GM23338 (cell line): ENCODE measurements around the gene CAMTA1. TPM values are rescaled to one million over a fixed set of nuclear protein-coding genes. Genes with fewer than 3 reads are reported as not detected.

Source experiments
- ATAC-seq: fragments of 200-7000 bp; cut with Tn5 transposase; 3 replicates; pipeline ENCODE4 v1.9.1; 2020
- DNase-seq: peaks from one replicate; pipeline ENCODE4 v3.0.0-alpha.2; 2015; ENCODE audit warnings: low spot score
- H2AFZ ChIP-seq: fragments of 200-600 bp; sonication (generic); 2 replicates; pipeline ENCODE4 v1.8.0; 2016; ENCODE audit warnings: antibody characterized with exemption, mild to moderate bottlenecking, moderate library complexity
- H3F3A ChIP-seq: fragments of 200-600 bp; sonication (generic); replicated peaks from 2 replicates; pipeline ENCODE4 v1.8.0; 2017; ENCODE audit warnings: antibody characterized with exemption, mixed run types, low read depth
- H3K27ac ChIP-seq: fragments of 200-600 bp; sonication (generic); 2 replicates; pipeline ENCODE4 v1.6.1; 2016; ENCODE audit warnings: low read depth
- H3K27me3 ChIP-seq: fragments of 200-600 bp; sonication (generic); 2 replicates; pipeline ENCODE4 v1.8.0; 2016; ENCODE audit warnings: mild to moderate bottlenecking, mixed run types, moderate library complexity; ENCODE audit not compliant: insufficient read depth
- H3K36me3 ChIP-seq: fragments of 200-600 bp; sonication (generic); 2 replicates; pipeline ENCODE4 v1.8.0; 2016; ENCODE audit warnings: mild to moderate bottlenecking; ENCODE audit not compliant: insufficient read depth
- H3K4me1 ChIP-seq: fragments of 200-600 bp; sonication (generic); 2 replicates; pipeline ENCODE4 v1.8.0; 2016; ENCODE audit warnings: mild to moderate bottlenecking, moderate library complexity; ENCODE audit not compliant: insufficient read depth
- H3K4me2 ChIP-seq: fragments of 200-600 bp; sonication (generic); 2 replicates; pipeline ENCODE4 v1.7.1; 2017; ENCODE audit warnings: mixed run types
- H3K4me3 ChIP-seq: fragments of 200-600 bp; sonication (generic); 2 replicates; pipeline ENCODE4 v1.6.1; 2016; ENCODE audit warnings: mixed run types
- H3K79me2 ChIP-seq: fragments of 200-600 bp; sonication (generic); replicated peaks from 2 replicates; pipeline ENCODE4 v1.8.0; 2017; ENCODE audit warnings: mild to moderate bottlenecking; ENCODE audit not compliant: insufficient read depth
- H3K9me2 ChIP-seq: fragments of 200-600 bp; sonication (generic); 2 replicates; pipeline ENCODE4 v1.8.0; 2017; ENCODE audit not compliant: insufficient read depth
- H4K20me1 ChIP-seq: fragments of 200-600 bp; sonication (generic); replicated peaks from 2 replicates; pipeline ENCODE4 v1.8.0; 2017; ENCODE audit warnings: mild to moderate bottlenecking; ENCODE audit not compliant: insufficient read depth
- H3K27ac Mint-ChIP-seq: 2 replicates; pipeline ENCODE4 v1.8.0; 2020; ENCODE audit warnings: inconsistent platforms, mild to moderate bottlenecking, moderate library complexity, mixed read lengths
- H3K27me3 Mint-ChIP-seq: 3 replicates; pipeline ENCODE4 v1.8.0; 2022; ENCODE audit warnings: low read depth, mild to moderate bottlenecking, moderate library complexity, mixed read lengths, inconsistent platforms; ENCODE audit not compliant: insufficient read depth, poor library complexity
- H3K36me3 Mint-ChIP-seq: 3 replicates; pipeline ENCODE4 v1.8.0; 2021; ENCODE audit warnings: low read depth, mild to moderate bottlenecking, inconsistent platforms, moderate library complexity, mixed read lengths
- H3K4me1 Mint-ChIP-seq: 3 replicates; pipeline ENCODE4 v1.8.0; 2020; ENCODE audit warnings: mild to moderate bottlenecking, inconsistent platforms, mixed read lengths
- H3K4me3 Mint-ChIP-seq: 3 replicates; pipeline ENCODE4 v1.8.0; 2021; ENCODE audit warnings: moderate library complexity, mild to moderate bottlenecking, inconsistent platforms, mixed read lengths
- H3K9me3 Mint-ChIP-seq: 3 replicates; pipeline ENCODE4 v1.8.0; 2020; ENCODE audit warnings: moderate library complexity, mild to moderate bottlenecking, inconsistent platforms, mixed read lengths
- ETS1 ChIP-seq: IDR thresholded peaks from 2 replicates; pipeline ENCODE4 v1.6.1; 2016; ENCODE audit warnings: antibody characterized with exemption
- EZH2 ChIP-seq: fragments of 200-600 bp; sonication (generic); IDR thresholded peaks from one replicate; pipeline ENCODE4 v1.8.0; 2017; ENCODE audit warnings: antibody characterized with exemption, mild to moderate bottlenecking, low read depth; ENCODE audit not compliant: unreplicated experiment
- NANOG ChIP-seq: IDR thresholded peaks from 2 replicates; pipeline ENCODE4 v1.6.1; 2016; ENCODE audit warnings: antibody characterized with exemption, borderline replicate concordance
- ZNF331 ChIP-seq: fragments of 250-450 bp; sonication (Bioruptor Pico); IDR thresholded peaks from 2 replicates; pipeline ENCODE4 v1.5.0; 2020; ENCODE audit warnings: low read depth, mild to moderate bottlenecking, moderate library complexity
- ZNF462 ChIP-seq: fragments of 250-450 bp; sonication (Bioruptor Pico); IDR thresholded peaks from 2 replicates; pipeline ENCODE4 v1.5.0; 2020; ENCODE audit warnings: mild to moderate bottlenecking, moderate library complexity
- polyA plus RNA-seq: library from polyadenylated mRNA; unstranded; fragments of >200 nt; fragmentation: Nextera tagmentation; extraction: Ambion mirVana; gene quantifications from 2 replicates; pipeline ENCODE4 v1.2.1, GENCODE V29; 2016
- total RNA-seq: library from RNA; depleted of rRNA; stranded (reverse); fragments of >200 nt; shearing (Covaris generic); gene quantifications from 2 replicates; pipeline ENCODE4 v1.2.3, GENCODE V29; 2014

The CAMTA1 gene
- total and polyA plus RNA-seq, 2 experiments from 2014 or later: 115 to 519 TPM

GRCh38 chr1:7678491-7679158 lies 893.4 kb downstream of the CAMTA1 start (continued):
- no peak for TF ChIP-seq ZNF462 (CRISPR knock-in tag)
- no peak for TF ChIP-seq EZH2
- no peak for TF ChIP-seq ZNF331 (CRISPR knock-in tag)

GRCh38 chr1:7679159-7679872 lies 894.1 kb downstream of the CAMTA1 start:
- Histone ChIP-seq H3K36me3 (no peaks in the 10 kb centered on the region), H3K27ac (no peak overlapping the region), H3K4me2 (peak overlapping the region; percentile 87), H3K9me2 (no peaks in the 10 kb centered on the region), H3K4me3 (peak overlapping the region; percentile 66), H3F3A (0 out of 2 replicates have a peak, but pooled peaks cover 5% of the 10 kb centered on the region), H3K79me2 (no peaks in the 10 kb centered on the region), H3K27me3 (peaks cover 25% of the 10 kb centered on the region), H2AFZ (peak overlapping the region; percentile 95; the same call in 1 of the 2 replicates), H3K4me1 (no peaks in the 10 kb centered on the region; the same call in 1 of the 2 replicates), H4K20me1 (no peaks in the 10 kb centered on the region)
- H3K4me3 Mint-ChIP-seq: peak overlapping the region; percentile 69; the same call in 2 of the 3 replicates
- H3K9me3 Mint-ChIP-seq: no peaks in the 10 kb centered on the region
- no peaks in the 10 kb centered on the region; the same call in 2 of the 3 replicates for H3K36me3 Mint-ChIP-seq
- H3K4me1 Mint-ChIP-seq: no peaks in the 10 kb centered on the region
- DNase-seq: no peak
- no peak for ATAC-seq
- no peak overlapping the region for H3K27ac Mint-ChIP-seq
- peaks cover 33% of the 10 kb centered on the region for H3K27me3 Mint-ChIP-seq
- TF ChIP-seq ZNF462 (CRISPR knock-in tag): no peak
- no peak for TF ChIP-seq ETS1
- no peak for TF ChIP-seq NANOG
